Thoracic aorta (tissue), 2 donors: ENCODE data around the gene CCNYL1. TPM values are rescaled to one million over a fixed set of nuclear protein-coding genes. Genes with fewer than 3 reads are reported as not detected.

Source experiments
- ATAC-seq: fragments of 150-250 bp; one replicate; pipeline ENCODE4 v1.8.0; 2017; ENCODE audit warnings: low read depth; ENCODE audit not compliant: insufficient number of reproducible peaks, low FRiP score
- DNase-seq: peaks from one replicate; pipeline ENCODE4 v3.0.0-alpha.2; 2020; ENCODE audit warnings: low spot score
- H3K27ac ChIP-seq, 2 donors: fragments of 200-600 bp; sonication (generic); 1 replicate in 1 of 2; 2 replicates in 1 of 2; pipeline ENCODE4 v1.5.1; 2016; ENCODE audit warnings: mild to moderate bottlenecking in 2 of 2, moderate library complexity in 2 of 2
- H3K27me3 ChIP-seq: fragments of 200-600 bp; sonication (generic); replicated peaks from 2 replicates; pipeline ENCODE4 v1.6.0; 2016; ENCODE audit warnings: mild to moderate bottlenecking; ENCODE audit not compliant: insufficient read depth
- H3K36me3 ChIP-seq: fragments of 200-600 bp; sonication (generic); one replicate; pipeline ENCODE4 v1.5.1; 2016
- H3K4me1 ChIP-seq, 2 donors: fragments of 200-600 bp; sonication (generic); 1 replicate in 1 of 2; 2 replicates in 1 of 2; pipeline versions ENCODE4 v1.5.1 to v1.6.0; 2016; ENCODE audit warnings: low read depth in 2 of 2, mild to moderate bottlenecking in 1 of 2; ENCODE audit not compliant: control insufficient read depth in 1 of 2
- H3K4me3 ChIP-seq: fragments of 200-600 bp; sonication (generic); 2 replicates; pipeline ENCODE4 v1.5.1; 2016; ENCODE audit warnings: mild to moderate bottlenecking
- H3K9me3 ChIP-seq: fragments of 200-600 bp; sonication (generic); 2 replicates; pipeline ENCODE4 v1.5.1; 2016
- total RNA-seq, 2 donors: library from RNA; depleted of rRNA; stranded (reverse); fragments of >200 nt; gene quantifications; one replicate each; pipeline versions ENCODE4 v1.1.0 to v1.2.3, GENCODE V29; 2016
- TF ChIP-seq, protein P1 (sequence below): fragments of 200-600 bp; sonication (generic); IDR thresholded peaks from one replicate; pipeline ENCODE4 v1.5.1; 2019; ENCODE audit warnings: antibody characterized with exemption

The CCNYL1 gene
- total RNA-seq, 2 donors from 2014 or later: 17.7 to 29.8 TPM

DNA sequence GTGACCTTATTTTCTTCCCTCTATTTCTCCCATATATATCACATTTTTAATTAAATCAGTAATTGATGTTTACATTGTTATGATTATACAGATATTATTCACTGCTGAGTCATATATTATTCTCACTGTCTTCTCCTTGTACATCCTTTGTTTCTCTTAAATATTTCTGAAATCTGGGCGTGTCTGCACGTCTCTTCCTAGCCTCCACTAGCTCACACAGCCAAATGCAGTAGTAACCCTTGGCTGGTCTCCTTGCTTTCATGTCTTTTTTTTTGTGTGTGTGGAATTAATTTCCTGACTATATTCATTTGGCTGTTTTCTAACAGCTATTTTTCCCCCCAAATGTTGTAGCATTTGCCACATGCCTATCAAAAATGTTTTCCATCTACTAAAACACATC is 15.8 kb downstream of the CCNYL1 start:
- Histone ChIP-seq H3K4me3 (no peak overlapping the region), H3K27me3 (no peaks in the 10 kb centered on the region), H3K27ac (no peak overlapping the region), H3K36me3 (no peaks in the 10 kb centered on the region), H3K9me3 (no peaks in the 10 kb centered on the region), H3K4me1 (peaks cover 0 to 8% of the 10 kb centered on the region in 2 donors)
- TF ChIP-seq, protein P1, sequence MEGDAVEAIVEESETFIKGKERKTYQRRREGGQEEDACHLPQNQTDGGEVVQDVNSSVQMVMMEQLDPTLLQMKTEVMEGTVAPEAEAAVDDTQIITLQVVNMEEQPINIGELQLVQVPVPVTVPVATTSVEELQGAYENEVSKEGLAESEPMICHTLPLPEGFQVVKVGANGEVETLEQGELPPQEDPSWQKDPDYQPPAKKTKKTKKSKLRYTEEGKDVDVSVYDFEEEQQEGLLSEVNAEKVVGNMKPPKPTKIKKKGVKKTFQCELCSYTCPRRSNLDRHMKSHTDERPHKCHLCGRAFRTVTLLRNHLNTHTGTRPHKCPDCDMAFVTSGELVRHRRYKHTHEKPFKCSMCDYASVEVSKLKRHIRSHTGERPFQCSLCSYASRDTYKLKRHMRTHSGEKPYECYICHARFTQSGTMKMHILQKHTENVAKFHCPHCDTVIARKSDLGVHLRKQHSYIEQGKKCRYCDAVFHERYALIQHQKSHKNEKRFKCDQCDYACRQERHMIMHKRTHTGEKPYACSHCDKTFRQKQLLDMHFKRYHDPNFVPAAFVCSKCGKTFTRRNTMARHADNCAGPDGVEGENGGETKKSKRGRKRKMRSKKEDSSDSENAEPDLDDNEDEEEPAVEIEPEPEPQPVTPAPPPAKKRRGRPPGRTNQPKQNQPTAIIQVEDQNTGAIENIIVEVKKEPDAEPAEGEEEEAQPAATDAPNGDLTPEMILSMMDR: no peak
- DNase-seq (no peak), ATAC-seq (no peak)

DNA sequence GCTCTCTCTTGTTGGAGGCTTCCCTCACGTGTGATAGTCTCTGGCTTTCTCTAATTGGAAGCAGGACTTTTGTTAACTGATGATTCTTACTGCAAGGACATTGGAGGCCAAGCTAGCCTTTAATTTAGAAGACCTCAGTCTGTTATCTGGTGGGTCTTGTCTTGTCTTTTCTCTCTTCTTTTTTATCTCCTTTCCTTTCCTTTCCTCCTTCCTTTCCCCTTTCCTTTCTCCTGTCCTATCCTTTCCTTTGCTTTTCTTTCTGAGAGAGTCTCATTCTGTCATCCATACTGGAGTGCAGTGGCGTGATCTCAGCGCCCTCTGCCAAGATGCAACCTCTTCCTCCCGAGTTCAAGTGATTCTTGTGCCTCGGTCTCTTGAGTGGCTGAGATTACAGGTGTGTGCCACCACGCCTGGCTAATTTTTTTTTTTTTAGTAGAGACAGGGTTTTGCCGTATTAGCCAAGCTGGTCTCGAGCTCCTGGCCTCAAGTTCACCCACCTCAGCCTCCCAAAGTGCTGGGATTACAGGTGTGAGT is 18.1 kb downstream of the CCNYL1 start:
- Histone ChIP-seq H3K9me3 (no peaks in the 10 kb centered on the region), H3K4me1 (no peaks in the 10 kb centered on the region), H3K27ac (no peak overlapping the region), H3K4me3 (no peak overlapping the region), H3K36me3 (no peaks in the 10 kb centered on the region), H3K27me3 (no peaks in the 10 kb centered on the region)
- ATAC-seq: no peak
- DNase-seq: no peak
- TF ChIP-seq, protein P1: no peak

DNA sequence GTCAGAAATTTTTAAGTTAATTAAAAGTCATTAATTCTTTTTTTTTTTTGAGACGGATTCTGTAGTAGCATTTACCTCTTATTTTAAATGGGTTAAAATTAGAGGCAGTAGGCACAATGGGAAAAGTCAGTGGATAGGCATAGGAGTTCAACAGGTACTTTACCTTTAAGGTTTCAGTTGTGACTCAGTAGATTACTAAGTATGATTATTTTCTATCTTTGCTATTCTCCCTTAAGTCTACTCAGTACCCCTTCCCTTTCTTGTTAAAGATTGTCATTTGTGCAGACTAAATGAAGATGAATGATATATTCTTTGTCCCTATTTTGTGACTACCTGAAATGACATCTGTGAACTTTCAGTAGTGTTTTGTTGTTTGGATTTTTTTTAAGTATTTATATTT is 19.7 kb downstream of the CCNYL1 start:
- TF ChIP-seq, protein P1: no peak
- H3K4me1 ChIP-seq: no peaks in the 10 kb centered on the region
- no peaks in the 10 kb centered on the region for H3K36me3 ChIP-seq
- ATAC-seq (no peak), DNase-seq (no peak)
- no peak overlapping the region for H3K4me3 ChIP-seq
- no peak overlapping the region for H3K27ac ChIP-seq
- H3K27me3 ChIP-seq: no peaks in the 10 kb centered on the region
- no peaks in the 10 kb centered on the region for H3K9me3 ChIP-seq

DNA sequence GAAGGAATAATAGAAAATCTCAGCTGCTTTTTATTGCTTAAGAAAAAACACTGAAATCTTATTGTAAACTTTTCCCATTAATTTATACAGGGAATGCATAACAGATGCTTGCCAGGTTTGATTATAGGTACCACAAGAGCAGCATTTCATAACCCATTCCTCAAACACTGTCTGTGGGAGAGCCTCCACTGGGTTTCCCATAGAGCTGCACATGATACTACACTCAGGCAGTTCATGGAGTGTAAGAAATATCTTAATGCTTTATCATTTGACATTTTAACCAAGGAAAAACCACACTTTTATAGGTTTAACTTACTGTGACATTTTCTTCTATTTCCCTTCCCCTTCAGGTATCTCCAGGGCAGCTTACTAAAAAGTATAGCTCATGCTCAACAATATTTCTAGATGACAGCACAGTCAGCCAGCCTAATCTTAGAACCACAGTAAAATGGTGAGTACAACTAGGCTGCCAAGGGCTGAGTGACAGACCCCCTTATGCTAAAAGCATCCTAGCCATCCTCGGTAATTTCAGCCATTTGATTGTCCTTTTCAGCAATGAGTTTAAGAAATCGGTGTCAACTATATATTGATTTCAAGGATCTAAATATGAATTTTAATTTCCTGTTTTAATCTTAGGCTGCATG is 22.3 kb downstream of the CCNYL1 start:
- Histone ChIP-seq H3K9me3 (no peaks in the 10 kb centered on the region), H3K4me3 (no peak overlapping the region), H3K4me1 (no peaks in the 10 kb centered on the region), H3K27me3 (no peaks in the 10 kb centered on the region), H3K36me3 (no peaks in the 10 kb centered on the region), H3K27ac (no peak overlapping the region)
- ATAC-seq: no peak
- TF ChIP-seq, protein P1: no peak
- no peak for DNase-seq

DNA sequence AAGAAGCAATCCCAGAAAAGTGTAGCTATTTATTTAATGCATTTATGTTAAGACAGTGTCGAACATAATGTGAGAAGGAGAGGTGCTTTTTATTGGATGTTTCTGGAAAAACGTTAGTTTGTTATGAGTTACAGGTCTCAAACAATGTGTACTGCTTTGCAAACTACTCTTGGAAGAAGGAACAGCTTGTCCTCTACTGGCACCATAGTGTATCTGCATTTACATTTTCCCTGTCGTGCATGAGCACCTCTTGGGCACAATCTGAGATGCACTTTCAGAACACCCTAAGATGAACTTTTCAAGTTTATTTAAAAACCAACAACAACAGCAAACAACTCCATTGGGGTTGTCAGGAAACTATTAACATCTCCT is 22.8 kb downstream of the CCNYL1 start:
- TF ChIP-seq, protein P1: peak; percentile 16
- Histone ChIP-seq H3K27ac (no peak overlapping the region), H3K4me3 (no peak overlapping the region), H3K9me3 (no peaks in the 10 kb centered on the region), H3K36me3 (no peaks in the 10 kb centered on the region), H3K4me1 (no peaks in the 10 kb centered on the region), H3K27me3 (no peaks in the 10 kb centered on the region)
- DNase-seq (no peak), ATAC-seq (no peak)
